ENCODE results near the gene RPL39.

The RPL39 gene

DNA sequence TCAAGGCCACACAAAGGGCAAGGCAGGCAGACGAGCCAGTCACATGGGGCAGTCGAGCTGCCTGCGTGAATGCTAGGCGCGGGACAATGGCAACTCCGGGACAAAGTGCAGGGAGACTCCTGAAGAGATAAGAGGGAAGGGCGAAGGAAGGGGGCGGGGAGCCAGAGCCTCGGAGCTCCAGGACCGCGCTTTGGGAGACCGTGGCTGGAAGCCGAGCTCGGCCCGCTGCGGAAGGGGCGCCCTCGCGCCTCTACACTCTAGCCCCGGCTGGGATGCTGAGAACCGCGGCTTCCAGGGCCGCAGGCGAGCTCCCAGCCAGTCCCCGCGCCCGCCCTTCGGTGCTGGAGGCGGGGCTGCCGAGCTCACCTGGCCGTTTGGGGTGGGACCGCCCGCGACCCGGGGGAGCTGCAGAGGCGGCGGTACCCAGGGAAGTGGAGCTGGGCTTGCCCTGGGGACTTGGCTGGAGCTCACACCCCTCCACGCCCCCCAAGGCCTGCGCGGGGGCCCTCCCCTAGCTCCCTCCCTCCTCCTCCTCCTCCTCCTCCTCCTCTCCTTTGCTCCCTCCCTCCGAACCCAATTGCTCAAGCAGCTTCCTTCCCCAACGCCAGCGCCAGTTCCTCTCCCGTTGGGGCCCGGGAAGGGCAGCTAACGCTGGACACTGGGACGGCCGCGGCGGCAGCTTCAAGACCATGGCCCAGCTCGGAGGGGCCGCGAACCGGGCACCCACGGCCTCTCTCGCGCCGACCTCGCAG is 33.3 kb downstream of the RPL39 start, which contains the start of gene SOWAHD:
Gene SOWAHD (plus strand): TSS at position 610 of the 752 bp plus-strand sequence. CDS start 80 bp downstream, at position 690.
- POLR2A ChIA-PET (ENCODE audit: low non-redundant PET): interaction anchor here (1.1 kb wide), 1 partner anchor 152 kb away, joined by 3 read pairs; no protein-coding TSS in a partner anchor
- CTCF ChIA-PET: interaction anchor here (0.7 to 1.3 kb wide), 3 partner anchors 22 to 127 kb away, joined by 3 to 5 read pairs (median 3); no protein-coding TSS in a partner anchor
- TF ChIP-seq, protein P1, sequence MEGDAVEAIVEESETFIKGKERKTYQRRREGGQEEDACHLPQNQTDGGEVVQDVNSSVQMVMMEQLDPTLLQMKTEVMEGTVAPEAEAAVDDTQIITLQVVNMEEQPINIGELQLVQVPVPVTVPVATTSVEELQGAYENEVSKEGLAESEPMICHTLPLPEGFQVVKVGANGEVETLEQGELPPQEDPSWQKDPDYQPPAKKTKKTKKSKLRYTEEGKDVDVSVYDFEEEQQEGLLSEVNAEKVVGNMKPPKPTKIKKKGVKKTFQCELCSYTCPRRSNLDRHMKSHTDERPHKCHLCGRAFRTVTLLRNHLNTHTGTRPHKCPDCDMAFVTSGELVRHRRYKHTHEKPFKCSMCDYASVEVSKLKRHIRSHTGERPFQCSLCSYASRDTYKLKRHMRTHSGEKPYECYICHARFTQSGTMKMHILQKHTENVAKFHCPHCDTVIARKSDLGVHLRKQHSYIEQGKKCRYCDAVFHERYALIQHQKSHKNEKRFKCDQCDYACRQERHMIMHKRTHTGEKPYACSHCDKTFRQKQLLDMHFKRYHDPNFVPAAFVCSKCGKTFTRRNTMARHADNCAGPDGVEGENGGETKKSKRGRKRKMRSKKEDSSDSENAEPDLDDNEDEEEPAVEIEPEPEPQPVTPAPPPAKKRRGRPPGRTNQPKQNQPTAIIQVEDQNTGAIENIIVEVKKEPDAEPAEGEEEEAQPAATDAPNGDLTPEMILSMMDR (conservative IDR thresholded peaks at IDR 0.05; ENCODE audit: low read depth): no peak
- no peak within 1 kb of the TSS for H3K27ac ChIP-seq
- DNase-seq (ENCODE audit: low spot score): peak; percentile 20

DNA sequence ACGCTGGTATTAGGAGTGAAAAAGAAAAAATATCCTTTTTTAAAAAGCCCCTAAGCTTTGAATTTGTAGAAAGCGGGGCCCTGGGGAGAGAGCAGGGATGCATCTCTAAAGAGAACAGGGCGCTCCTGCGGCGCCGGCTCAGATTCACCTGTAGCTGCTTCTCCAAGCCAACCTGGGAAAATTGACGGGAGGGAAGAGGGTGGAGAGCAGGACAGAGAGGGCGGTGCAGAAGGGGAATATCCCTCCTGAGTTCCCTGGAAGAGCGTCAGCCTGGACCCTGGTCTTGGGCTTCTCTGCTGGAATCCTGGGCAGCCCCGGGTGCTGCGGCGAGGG is 33.8 kb downstream of the RPL39 start:
- H3K27ac ChIP-seq: no peak overlapping the region
- POLR2A ChIA-PET (ENCODE audit: low non-redundant PET): no interaction called here

DNA sequence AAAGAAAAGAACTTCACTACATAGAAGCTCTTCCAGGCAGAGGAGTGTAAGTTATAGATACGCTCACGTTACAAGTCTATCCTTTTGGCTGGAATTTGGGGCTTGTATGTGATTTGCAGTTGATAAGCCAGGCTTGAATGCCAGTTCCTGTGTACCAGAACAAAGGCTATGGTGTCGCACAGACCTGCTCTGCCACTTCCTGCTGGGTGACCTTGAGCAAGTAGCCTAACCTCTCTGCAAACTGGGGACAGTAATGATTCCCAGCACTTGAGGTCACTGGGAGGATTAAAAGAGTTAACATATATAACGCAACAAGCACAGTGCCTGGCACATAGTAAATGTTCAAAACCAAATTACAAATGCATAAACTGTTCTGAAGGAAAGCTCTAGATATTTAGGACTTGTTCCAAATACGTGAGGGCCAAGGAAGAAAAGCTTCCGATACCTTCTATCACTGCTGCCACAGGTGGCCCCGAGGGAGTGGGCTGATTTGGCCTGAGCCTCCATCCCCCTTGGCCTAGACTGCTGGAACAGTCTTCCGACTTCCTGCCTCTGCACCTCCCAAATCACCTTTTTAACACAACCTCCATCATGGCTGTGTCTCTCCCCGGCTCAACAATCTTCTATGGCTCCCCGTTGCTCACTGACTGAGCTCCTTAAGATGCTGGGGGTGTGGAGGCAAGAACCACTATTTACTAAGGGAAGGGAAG is 34.3 kb downstream of the RPL39 start:
- H3K27ac ChIP-seq: no peak overlapping the region
- ChIA-PET CTCF (no interaction called here), POLR2A (ENCODE audit: low non-redundant PET) (no interaction called here)
- TF ChIP-seq, protein P1 (conservative IDR thresholded peaks at IDR 0.05; ENCODE audit: low read depth): no peak
- DNase-seq (ENCODE audit: low spot score): no peak

More for the DNA sequence above, 33.8 kb downstream of the RPL39 start:
- TF ChIP-seq, protein P1 (conservative IDR thresholded peaks at IDR 0.05; ENCODE audit: low read depth): no peak
- CTCF ChIA-PET: no interaction called here
- no peak for DNase-seq (ENCODE audit: low spot score)

DNA sequence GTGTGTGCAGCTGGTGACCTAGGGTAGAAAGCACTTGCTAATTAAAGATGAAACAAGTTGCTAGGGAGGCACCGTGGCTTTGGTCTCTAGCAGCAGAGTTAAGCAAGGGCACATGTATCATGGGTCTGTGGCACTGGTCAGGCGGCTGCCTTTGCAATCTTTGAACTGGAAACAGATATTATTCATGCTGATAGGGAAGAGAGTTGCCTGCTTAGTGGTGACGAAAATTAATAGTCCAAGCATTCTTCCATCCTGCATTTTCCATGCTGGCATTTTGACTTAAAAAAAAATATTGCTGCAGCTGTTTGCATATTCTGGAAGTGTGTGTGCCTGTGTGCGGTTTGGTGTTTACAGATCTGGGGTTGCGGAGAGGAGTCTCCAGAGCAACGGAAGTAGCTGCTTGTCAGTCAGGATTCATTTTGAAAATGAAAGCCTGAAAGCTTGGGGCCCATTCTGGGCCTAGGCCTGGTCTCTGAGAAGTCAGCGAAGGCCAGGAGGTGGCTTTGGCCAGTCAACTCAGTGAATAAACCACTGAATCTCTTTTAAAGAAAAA is 35.4 kb downstream of the RPL39 start:
- CTCF ChIA-PET: no interaction called here
- TF ChIP-seq, protein P1 (conservative IDR thresholded peaks at IDR 0.05; ENCODE audit: low read depth): no peak
- DNase-seq (ENCODE audit: low spot score): no peak
- H3K27ac ChIP-seq: no peak overlapping the region
- POLR2A ChIA-PET (ENCODE audit: low non-redundant PET): no interaction called here

DNA sequence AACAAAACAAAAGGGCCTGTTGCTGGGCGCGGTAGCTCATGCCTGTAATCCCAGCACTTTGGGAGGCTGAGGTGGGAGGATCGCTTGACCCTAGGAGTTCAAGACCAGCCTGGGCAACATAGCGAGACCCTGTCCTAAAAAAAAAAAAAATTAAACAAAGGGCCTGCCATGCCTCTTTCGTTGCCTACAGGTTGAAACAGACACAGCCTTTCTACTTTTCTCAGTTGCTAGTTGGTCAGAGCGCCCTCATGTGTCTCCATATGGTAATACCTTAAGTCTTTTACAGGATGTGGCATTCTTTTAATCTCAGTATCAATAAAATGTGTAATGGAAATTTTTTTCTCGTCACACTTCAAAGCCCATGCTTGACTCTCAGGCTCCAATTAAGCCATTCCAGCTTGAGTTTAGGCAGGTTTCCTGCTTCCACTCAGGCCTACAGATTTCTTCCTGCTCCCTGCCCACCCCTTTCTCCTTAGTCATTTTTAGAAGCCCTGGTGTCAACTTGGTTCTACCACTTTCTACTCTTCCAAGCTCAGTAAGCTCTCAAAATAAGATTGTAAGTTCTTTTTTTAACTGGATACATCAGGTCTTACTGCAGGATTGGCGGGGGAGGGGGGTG is 37.7 kb downstream of the RPL39 start:
- POLR2A ChIA-PET (ENCODE audit: low non-redundant PET): no interaction called here

More for the DNA sequence above, 37.7 kb downstream of the RPL39 start:
- TF ChIP-seq, protein P1 (conservative IDR thresholded peaks at IDR 0.05; ENCODE audit: low read depth): peak; percentile 31; the same call in 1 of the 2 replicates
- no peak for DNase-seq (ENCODE audit: low spot score)
- H3K27ac ChIP-seq: no peak overlapping the region
- CTCF ChIA-PET: interaction anchor here (0.7 to 1.0 kb wide), 3 partner anchors 18 to 140 kb away, joined by 3 to 5 read pairs (median 3); no protein-coding TSS in a partner anchor
